Fibroblast of lung (primary cell): Measurements from ENCODE around the gene PHC1.

Experiments
- EZH2 ChIP-seq: IDR thresholded peaks from 2 replicates; pipeline ENCODE4 v1.5.1; 2012; ENCODE audit warnings: low read length, control low read depth, mild to moderate bottlenecking; ENCODE audit errors: missing control alignments
- TF ChIP-seq, protein P1 (sequence below), 2 donors: IDR thresholded peaks in 1 of 2; conservative IDR thresholded peaks in 1 of 2; 1 replicate in 1 of 2; 2 replicates in 1 of 2; pipeline ENCODE4 v1.5.1; 2011 to 2012; ENCODE audit warnings: low read length in 2 of 2, control low read depth in 1 of 2, inconsistent platforms in 1 of 2, low read depth in 1 of 2, mild to moderate bottlenecking in 1 of 2

DNA sequence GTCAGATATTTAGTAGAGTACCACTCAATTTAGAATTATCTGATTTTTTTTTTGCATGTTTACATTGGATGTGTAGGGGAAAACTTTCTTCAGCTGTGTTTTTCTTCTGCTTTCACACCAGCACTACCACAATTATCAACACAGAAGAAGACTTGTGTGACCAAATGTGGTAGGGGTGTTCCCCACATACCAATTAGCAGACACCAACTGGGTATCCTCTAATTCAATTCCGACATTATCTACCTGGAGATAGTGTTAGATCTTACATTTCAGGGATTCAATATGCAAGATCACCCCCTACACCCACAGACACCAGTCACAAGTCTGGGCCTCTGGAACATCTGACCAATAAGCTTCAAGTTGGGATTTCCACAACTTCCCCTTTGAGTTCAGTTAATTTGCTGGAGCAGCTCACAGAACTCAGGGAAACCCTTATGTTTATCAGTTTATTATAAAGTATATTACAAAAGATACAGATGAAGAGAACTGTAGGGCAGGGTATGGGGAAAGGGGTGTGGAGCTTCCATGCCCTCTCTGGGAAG is 71.0 kb downstream of the PHC1 start:
- TF ChIP-seq, protein P1, sequence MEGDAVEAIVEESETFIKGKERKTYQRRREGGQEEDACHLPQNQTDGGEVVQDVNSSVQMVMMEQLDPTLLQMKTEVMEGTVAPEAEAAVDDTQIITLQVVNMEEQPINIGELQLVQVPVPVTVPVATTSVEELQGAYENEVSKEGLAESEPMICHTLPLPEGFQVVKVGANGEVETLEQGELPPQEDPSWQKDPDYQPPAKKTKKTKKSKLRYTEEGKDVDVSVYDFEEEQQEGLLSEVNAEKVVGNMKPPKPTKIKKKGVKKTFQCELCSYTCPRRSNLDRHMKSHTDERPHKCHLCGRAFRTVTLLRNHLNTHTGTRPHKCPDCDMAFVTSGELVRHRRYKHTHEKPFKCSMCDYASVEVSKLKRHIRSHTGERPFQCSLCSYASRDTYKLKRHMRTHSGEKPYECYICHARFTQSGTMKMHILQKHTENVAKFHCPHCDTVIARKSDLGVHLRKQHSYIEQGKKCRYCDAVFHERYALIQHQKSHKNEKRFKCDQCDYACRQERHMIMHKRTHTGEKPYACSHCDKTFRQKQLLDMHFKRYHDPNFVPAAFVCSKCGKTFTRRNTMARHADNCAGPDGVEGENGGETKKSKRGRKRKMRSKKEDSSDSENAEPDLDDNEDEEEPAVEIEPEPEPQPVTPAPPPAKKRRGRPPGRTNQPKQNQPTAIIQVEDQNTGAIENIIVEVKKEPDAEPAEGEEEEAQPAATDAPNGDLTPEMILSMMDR (conservative IDR thresholded peaks at IDR 0.05 in 1 of 2, IDR thresholded peaks at IDR 0.05 in 1 of 2; ENCODE audit: low read depth in 1 of 2, low read length in 2 of 2), result no peak
- TF ChIP-seq EZH2, result no peak
